D721Med (cell line): ENCODE results near the gene LZTS3.

ENCODE experiments used
- DNase-seq: peaks from one replicate; pipeline ENCODE4 v3.0.0; 2011; ENCODE audit warnings: low spot score; ENCODE audit not compliant: insufficient read length
- FAIRE-seq: peaks from 2 replicates; lab custom pipeline; 2011; peaks lifted over from hg19 to GRCh38; lab: Jason Lieb, UNC
- CTCF ChIP-seq: IDR thresholded peaks from 2 replicates; pipeline ENCODE4 v1.5.1; 2012; ENCODE audit warnings: mild to moderate bottlenecking, control low read depth; ENCODE audit not compliant: insufficient read depth; ENCODE audit errors: missing control alignments

The LZTS3 gene

DNA sequence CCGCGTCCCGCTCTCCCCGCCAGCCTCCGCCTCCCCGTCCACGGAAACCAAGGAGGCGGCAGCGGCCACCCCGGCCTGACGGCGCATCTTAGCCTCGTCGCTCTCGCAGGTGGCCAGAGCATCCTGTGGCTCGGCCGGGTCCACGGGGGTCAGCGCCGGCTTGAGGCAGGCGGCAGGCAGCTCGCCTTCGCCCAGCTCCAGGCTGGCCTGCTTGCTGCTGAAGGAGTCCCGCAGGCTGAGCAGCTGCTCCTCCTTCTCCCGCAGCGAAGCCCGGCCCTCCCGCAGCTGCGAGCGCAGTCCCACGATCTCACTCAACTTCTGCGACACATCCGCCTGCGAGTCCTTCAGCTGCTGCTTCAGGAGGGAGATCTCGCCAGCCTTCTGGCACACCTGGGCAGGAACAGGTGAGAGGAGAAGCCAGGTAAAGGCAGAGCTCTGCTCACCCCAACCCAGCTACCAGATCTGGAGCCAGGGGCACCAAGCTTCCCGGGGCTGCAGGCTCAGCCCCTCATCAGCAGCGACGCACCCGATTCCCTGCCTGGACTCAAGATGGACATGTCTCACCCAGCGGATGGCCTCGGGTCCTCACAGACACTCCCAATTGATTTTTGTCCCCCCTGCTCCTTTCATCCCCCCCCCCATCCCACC lies 8.5 kb downstream of the LZTS3 start:
- DNase-seq, result no peak

GRCh38 chr20:3164043-3164762 lies 9.1 kb downstream of the LZTS3 start:
- no peak for TF ChIP-seq CTCF
- FAIRE-seq, result no peak
- no peak for DNase-seq

More for the DNA sequence above, 8.5 kb downstream of the LZTS3 start:
- no peak for FAIRE-seq
- TF ChIP-seq CTCF, result no peak

DNA sequence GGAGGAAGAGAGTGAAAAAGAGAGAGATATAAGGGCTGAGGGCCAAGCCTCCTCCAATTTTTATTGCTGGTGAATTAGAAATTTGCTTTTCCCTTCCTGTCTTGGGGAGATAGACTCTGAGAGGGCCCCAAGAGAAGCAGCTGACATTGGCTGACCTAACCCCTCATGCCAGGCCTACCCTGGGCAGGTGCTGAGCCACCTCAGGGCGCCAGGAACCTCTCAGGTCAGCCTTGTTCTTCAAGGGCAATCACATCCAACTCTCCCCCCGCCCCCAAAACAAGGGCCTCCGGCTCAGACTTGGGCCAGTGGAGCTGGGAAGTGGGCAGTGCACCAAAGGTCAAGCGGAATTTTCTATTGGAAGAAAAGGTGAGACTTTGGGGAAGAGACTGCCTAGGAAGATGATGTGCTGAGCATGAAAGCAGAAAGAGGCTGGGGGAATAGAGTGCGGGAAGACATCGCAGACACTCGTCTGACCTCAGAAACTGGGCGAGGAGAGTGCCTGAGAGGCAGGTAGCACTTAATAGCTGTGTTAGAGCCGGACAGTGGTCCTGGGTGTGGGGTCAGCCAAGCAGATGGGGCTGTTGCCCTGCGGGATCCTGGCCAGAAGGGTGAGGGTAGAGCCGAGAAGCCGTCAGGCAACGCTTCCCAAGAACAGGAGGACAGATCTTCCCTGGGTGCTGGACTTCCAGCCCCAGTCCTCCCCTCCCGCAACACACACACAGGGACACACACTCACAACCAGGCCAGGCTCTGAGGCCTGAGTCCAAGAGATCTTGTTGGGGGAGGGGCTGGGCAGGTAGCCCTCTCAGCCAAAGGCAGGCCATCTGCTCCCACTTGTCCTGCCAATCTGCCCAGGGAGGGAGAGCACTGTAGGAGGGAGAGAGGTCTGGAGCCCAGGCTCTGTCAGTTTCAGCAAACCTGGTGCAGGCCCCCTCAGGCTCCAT lies 10.0 kb downstream of the LZTS3 start:
- TF ChIP-seq CTCF, result no peak
- FAIRE-seq (no peak), DNase-seq (no peak)

- no peak for FAIRE-seq
- no peak for DNase-seq
- TF ChIP-seq CTCF, result no peak
Observed at GRCh38 chr20:3162080-3162611, 11.2 kb downstream of the LZTS3 start.

GRCh38 chr20:3161316-3162079 lies 11.9 kb downstream of the LZTS3 start:
- FAIRE-seq (no peak), DNase-seq (no peak)
- no peak for TF ChIP-seq CTCF

- DNase-seq, result no peak
- TF ChIP-seq CTCF, result no peak
- FAIRE-seq, result no peak
Observed at GRCh38 chr20:3160418-3160817, 12.9 kb downstream of the LZTS3 start.
